Fibroblast of peridontal ligament (primary cell): Measurements from ENCODE around the gene TNRC6C.
"Not testable (repeated sequence)": the region's sequence is repeated elsewhere in the genome, so short reads cannot be mapped to it uniquely, and the experiment has no call there.

Experiments used
- DNase-seq: peaks from one replicate; pipeline ENCODE4 v3.0.0-alpha.2; 2010; ENCODE audit errors: extremely low read depth

The TNRC6C gene

DNA sequence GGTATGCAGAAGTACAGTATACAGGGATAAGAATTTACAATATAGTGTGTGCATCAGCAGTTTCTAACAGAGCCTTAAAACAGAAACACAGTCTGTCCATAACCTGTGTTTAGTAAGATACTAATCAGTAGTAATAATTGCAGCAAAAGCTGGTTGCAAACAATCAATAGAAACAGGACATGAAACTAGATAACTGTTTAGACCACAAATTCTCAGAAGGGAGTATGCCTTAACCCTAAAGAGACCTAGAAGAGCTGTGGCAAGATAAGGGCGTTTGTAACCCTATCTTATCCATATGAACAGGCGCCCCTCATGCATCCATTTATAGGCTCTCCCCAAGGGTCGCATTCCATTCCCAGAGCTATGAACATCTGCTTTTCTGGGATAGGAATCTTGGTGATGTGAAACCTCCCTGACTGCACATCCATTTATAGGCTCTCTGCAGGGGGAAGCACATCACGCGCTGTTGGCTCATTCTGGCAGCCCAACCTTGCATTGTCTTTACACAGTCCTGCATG lies 123.9 kb downstream of the TNRC6C start:
- not testable (repeated sequence) for DNase-seq

- DNase-seq: no peak
Observed at GRCh38 chr17:78082988-78083387, 124.5 kb downstream of the TNRC6C start.

GRCh38 chr17:78086740-78087139 lies 128.2 kb downstream of the TNRC6C start:
- no peak for DNase-seq

DNA sequence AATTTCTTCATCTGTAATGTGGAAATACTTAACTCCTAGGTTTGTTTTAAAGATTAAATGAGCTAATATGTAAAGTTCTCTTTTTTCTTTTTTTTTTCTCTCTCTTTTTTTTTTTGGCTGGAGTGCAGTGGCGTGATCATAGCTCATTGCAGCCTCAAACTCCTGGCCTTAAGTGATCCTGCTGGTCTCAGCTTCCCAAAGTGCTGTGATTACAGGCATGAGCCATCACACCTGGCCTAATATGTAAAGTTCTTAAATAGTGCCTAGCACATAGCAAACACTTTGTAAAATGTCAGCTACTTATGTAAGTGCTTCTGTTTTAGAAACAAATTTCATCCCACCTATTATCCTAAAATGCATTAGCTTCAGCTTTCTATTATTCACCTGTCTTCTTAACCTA lies 130.0 kb downstream of the TNRC6C start:
- DNase-seq: no peak

GRCh38 chr17:78089576-78090281 lies 131.2 kb downstream of the TNRC6C start:
- DNase-seq: peak; percentile 6

GRCh38 chr17:78092794-78093324 lies 134.4 kb downstream of the TNRC6C start:
- no peak for DNase-seq

DNA sequence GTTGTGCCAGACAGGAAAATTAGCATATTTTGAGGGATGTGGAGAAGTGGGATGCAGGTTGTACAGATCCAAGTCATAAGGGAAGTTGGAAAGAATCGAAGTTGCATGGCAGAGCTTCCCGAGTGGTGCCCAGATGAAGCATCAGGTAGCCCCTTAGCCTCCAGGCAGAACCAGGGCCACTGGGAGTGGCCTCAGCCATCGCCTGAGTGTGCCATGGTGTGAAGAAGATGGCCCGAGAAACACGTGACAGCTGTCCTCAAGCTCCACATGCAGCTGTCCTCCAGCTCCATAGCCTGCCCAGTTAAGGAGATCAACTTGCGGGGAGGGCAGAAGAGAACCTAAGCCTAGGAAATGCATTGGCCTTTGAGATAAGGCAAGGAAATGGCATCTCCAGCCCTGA lies 136.5 kb downstream of the TNRC6C start:
- DNase-seq: no peak

GRCh38 chr17:78096093-78096492 lies 137.6 kb downstream of the TNRC6C start:
- DNase-seq: no peak

DNA sequence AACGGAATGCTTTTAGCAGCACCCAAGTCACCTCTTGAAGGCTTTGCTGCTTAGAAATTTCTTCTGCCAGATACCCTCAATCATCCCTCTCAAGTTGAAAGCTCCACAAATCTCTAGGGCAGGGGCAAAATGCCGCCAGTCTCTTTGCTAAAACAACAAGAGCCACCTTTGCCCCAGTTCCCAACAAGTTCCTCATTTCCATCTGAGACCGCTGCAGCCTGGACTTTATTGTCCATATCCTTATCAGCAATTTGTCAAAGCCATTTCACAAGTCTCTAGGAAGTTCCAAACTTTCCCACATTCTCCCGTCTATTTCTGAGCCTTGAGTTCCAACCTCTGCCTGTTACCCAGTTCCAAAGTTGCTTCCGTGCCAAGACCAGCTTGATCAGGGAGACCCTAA lies 142.6 kb downstream of the TNRC6C start:
- DNase-seq: no peak

DNA sequence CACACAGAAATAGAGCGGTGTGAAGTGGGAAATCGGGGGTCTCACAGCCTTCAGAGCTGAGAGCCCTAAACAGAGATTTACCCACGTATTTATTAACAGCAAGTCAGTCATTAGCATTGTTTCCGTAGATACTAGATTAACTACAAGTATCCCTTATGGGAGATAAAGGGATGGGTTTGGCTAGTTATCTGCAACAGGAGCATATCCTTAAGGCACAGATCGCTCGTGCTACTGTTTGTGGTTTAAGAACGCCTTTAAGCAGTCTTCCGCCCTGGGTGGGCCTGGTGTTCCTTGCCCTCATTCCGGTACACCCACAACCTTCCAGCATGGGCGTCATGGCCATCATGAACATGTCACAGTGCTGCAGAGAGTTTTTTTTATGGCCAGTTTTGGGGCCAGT lies 143.0 kb downstream of the TNRC6C start:
- DNase-seq: no peak

GRCh38 chr17:78103311-78103710 lies 144.8 kb downstream of the TNRC6C start:
- no peak for DNase-seq

DNA sequence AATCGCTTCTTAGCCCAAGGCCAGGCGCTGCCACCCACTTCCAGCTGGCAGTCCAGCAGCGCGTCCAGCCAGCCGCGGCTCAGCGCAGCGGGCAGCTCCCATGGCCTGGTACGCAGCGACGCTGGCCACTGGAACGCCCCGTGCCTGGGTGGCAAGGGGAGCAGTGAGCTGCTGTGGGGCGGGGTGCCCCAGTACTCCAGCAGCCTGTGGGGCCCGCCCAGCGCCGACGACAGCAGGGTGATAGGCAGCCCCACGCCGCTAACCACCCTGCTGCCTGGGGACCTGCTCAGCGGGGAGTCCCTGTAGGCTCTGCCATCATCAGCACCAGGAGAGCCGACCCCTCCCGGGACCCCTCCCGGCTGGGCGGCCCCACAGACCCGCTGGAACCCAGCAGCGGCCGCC lies 146.0 kb downstream of the TNRC6C start:
- no peak for DNase-seq

GRCh38 chr17:78105101-78105500 lies 146.6 kb downstream of the TNRC6C start:
- no peak for DNase-seq

DNA sequence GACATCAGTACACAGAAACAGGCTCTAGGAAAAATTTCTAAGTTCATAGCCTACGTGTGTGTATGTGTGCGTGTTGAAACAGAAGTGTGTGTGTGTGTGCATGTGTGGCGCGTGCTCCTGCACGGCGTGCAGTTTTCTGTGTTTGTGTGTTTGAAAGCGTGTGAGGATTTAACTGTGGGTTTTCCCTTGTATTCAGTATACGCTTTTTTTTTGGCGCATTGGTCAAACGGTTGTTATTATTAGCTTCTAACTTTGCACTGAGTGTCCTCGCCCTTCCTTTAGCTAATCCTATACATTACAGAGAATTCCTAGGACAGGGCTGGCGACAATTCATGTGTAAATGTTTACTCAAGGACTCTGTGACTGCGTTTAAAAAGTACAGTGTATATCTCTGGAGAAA lies 147.0 kb downstream of the TNRC6C start:
- no peak for DNase-seq

DNA sequence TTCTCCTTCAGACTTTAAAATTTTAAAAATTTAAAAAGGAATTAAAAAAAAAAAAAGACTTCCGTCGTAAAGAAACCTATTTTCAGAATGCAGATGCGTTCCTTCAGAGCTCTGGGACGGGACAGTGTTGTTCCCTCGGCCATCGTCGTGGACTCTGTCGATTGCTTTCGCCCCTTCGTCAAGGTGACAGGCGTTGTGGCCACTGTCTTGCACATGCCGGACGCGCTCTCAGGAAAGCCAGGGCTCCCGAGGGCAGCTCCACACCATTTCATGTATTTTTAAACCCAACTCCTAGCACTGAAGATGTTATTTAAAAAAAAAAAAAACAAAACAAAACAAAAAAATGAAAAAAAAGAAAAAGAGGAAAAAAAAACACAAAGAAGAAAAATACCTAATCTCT lies 147.7 kb downstream of the TNRC6C start:
- no peak for DNase-seq

- DNase-seq: peak; percentile 85
Observed at GRCh38 chr17:78107457-78107856, 149.0 kb downstream of the TNRC6C start.

DNA sequence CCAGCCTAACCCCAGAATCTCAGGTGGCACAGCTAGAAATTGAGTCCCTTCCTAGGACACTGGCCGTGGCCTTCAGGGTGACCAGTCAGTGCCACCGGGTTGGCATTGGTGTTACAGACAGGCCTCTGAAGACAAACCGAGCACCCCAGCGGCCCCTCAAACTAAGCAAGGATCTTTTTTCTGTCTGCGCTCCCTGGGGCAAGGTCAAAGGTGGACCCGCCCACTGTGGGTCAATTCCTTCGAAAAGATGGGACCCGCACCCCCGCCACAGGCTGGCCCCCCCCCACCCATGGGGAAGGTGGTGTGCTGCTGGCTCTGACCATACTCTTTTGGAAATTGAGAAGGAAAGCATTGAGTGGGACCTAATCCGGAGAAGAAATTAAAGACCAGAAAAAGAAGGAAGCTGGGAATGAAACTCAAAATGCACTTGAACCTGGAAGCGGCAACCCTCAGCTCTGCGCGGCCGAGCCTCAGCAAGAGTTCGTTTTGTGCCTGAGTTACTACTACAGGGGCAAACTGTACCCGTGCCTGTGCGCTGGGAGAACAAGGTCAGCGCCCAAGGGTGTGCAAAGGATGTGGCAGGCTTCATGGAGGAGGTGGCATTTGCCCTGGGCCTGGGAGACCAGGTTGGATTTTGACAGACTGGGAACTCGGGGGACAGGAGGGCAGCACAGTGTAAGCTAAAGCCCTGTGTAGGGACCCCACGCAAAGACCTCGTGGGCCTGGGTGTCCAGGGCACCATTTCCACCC lies 149.6 kb downstream of the TNRC6C start:
- no peak for DNase-seq

GRCh38 chr17:78108726-78109488 lies 150.4 kb downstream of the TNRC6C start:
- no peak for DNase-seq

GRCh38 chr17:78109489-78109761 lies 150.9 kb downstream of the TNRC6C start:
- no peak for DNase-seq

- no peak for DNase-seq
Observed at GRCh38 chr17:78110363-78111015, 152.0 kb downstream of the TNRC6C start.

GRCh38 chr17:78111016-78111726 lies 152.7 kb downstream of the TNRC6C start:
- no peak for DNase-seq
